ENCODE measurements around the gene DNAL1.

The DNAL1 gene

DNA sequence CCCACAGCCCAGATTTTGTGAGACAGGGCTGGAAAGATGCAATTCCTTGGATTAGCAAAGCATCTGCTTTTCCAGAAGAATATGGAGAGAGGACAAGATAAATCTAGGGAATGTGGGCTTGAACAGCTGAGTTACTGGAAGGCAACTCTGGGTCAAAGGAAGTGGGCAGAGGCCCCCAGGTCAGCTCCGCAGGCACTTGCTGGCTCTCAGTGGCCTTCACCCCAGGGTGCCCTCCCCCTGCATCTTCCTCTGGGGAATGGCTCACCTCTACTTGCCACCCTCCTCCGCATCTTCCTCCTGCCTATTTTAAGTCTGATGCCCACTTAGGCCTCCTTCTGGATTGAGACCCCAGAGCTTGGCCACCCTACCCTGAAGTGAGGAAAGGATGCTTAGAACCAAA, 79.9 kb downstream of the DNAL1 start:
- DNase-seq (ENCODE audit: low read depth in 2 of 2), result no peak

DNA sequence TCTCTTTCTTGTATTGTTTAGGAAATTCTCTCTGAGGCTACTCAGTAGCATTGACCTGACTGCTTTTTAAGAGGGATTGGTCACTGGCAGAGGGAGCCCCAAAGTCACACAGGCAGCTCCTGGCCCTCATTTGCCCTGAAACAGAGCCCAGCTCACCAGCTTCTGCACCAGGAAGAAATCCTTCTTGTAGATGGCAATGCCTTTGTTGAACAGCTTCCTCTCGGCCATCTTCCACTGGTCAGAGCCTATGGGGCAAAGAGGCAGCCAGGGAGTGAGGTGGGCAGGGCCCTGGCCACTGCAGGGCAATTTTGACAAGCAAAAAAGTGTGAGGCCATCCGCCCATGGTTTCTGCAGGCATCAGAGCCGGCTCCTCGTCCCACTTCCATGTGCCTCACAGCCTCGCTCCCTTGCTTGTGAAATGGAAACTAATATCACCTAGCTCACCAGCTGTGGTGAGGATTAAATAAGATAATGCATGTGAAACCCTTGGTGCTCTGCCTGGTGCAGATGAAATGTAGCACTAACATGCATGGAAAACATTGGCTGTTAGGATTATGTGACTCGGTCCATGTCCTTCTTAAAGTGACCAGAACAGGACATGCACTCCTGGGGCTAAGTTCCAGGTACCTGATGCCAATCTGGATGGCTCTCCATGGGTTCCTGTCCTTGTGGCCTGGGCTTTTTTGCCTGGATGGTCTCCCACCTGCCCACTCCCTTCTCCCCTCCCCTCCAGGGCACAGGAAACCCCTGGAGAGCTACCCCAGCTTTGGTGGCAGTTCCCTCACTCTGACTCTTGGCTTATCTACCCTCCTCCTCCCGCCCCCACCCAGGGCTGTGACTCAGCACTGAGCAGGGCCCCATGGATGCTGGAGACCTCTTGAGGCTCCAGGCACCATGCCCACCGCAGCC, 80.6 kb downstream of the DNAL1 start:
- DNase-seq (ENCODE audit: low read depth in 2 of 2), result no peak

- no peak for DNase-seq (ENCODE audit: low read depth in 2 of 2)
Observed at GRCh38 chr14:73726025-73726961, 81.5 kb downstream of the DNAL1 start.

DNA sequence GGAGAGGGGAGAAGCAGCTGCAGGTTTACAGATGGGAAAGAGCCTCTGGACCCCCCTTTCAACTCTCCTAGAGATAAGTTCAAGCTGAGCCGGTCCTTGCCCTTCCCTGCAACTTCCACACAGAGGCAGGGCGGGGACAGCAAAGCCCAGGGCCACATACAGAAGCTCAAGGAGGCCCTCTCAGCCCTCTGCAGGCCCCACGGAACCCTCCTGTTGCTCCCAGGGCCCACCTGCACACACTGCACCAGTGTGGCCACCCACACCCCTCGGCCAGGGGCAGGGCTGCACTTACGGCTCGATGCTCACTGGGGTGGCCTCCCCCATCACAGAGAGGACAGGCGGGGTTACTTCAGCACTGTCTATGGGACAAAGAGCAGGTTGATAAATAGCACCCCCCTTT, 82.4 kb downstream of the DNAL1 start:
- no peak for DNase-seq (ENCODE audit: low read depth in 2 of 2)

DNA sequence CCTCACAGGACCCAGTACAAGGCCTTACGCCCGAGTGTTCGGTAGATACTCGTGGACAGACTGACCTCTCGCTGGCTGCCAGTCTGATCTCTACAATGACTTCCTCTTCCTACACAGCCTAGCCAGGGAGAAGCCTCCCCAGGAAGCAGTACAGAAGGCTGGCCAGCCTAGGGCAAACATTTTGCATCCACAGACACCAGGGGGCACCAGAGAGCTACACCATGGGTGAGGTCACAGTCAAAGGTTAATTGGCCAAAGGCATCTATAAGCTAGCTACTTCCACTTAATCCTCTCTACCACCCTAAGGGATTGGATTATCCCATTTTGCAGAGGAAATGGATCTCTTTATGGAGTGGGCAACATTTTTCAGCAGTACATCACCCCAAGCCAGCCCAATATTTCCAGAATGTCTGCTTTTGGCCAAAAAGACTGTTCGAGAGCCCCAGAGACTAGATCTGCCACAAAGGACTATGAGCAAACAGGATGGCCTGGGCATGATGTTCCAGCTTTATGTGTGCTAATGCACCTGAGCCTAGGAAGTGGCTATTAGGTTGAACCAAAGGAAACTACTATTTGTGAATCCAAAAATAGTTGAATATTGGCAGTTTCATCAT, 84.0 kb downstream of the DNAL1 start:
- DNase-seq (ENCODE audit: low read depth in 2 of 2), result peak; percentile 79 to 83

DNA sequence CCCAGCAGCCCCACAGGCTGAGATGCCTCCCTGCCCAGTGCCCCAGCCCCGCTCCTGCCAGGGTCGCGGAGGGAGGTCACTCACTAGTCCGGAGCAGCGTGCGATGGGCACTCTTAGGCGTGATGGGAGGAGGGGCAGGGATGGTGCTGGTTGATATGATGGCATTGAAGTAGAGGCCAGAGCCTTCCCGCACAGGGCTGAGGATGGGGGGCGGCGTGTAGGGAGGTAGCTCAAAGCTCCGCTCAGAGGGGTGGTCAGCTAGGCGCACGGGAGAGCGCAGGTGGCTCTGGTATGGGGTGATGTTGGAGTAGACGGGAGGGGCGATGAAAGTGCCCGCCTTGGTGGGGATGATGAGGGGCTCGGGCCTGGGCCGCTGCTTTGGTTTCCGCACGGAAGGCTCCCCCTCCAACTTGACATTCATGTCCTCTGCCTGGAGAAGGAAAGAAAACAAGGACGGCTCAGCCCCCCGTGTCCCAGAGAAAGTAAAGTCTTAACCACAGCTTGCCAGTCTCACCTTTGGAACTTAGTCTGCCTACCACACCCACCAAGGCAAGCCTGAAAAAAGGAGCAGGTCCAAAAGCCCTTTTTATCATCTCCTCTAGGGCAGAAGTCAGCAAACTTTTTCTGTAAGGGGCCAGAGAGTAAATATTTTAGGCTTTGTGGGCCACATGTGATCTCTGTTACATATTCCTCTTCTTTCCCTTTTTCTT, 84.9 kb downstream of the DNAL1 start:
- no peak for DNase-seq (ENCODE audit: low read depth in 2 of 2)

DNA sequence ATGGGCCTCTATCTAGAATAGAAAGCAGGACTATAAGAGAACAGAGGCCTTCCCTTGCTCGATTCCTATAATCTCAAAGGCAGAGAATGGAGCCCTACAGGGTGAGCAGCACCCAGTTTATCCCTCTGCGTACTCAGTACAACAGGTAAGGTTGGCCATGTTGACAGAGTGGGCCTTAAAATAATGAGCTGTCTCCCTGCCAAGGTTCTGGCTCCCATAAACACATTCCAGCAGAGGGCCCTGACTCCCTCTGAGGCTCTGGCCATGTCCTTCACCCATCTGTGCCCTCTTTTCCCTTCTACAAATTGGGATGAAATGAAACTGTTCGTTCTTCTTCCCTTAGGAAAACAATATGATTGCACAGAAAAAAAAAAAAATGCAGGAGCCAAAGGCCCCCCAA, 86.3 kb downstream of the DNAL1 start:
- no peak for DNase-seq (ENCODE audit: low read depth in 2 of 2)

GRCh38 chr14:73732006-73732405, 87.2 kb downstream of the DNAL1 start:
- no peak for DNase-seq (ENCODE audit: low read depth in 2 of 2)

GRCh38 chr14:73736842-73737241, 92.1 kb downstream of the DNAL1 start:
- no peak for DNase-seq (ENCODE audit: low read depth in 2 of 2)

- no peak for DNase-seq (ENCODE audit: low read depth in 2 of 2)
Observed at GRCh38 chr14:73738518-73739173, 93.9 kb downstream of the DNAL1 start.

DNA sequence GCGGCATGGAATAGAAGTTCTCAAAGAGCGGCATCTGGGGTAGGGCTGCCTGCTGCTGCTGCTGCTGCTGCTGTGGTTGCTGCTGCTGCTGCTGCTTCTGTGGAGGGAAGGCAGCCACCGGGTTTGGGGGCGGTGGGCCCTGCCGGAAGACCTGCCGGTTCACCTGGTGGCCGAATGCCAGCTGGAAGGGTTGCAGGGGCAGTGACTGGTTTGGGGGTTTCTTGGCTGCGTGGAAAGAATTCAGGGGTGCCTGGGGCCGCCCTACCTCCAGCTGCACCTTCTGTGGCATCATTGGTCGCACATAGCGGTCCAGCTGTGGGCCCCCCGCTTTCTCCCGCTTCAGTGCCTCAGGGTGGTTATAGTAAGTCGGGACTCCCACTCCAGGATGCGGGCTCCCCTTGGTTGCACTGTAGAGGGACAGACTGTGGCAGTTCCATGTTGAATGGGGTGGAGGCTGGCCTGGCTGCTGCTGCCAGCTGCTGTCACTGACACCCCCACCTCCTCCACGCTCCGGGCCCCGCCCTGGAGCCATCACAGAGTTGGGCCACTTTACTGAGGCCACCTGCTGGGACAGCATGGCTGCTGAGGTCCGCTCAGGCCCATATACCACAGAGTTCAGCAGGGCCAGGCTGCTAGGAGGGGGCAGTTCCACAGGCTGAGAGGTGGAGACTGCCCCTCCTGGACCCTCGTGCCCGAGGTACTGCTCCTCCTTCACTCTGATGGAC, 94.5 kb downstream of the DNAL1 start:
- DNase-seq (ENCODE audit: low read depth in 2 of 2), result no peak

DNA sequence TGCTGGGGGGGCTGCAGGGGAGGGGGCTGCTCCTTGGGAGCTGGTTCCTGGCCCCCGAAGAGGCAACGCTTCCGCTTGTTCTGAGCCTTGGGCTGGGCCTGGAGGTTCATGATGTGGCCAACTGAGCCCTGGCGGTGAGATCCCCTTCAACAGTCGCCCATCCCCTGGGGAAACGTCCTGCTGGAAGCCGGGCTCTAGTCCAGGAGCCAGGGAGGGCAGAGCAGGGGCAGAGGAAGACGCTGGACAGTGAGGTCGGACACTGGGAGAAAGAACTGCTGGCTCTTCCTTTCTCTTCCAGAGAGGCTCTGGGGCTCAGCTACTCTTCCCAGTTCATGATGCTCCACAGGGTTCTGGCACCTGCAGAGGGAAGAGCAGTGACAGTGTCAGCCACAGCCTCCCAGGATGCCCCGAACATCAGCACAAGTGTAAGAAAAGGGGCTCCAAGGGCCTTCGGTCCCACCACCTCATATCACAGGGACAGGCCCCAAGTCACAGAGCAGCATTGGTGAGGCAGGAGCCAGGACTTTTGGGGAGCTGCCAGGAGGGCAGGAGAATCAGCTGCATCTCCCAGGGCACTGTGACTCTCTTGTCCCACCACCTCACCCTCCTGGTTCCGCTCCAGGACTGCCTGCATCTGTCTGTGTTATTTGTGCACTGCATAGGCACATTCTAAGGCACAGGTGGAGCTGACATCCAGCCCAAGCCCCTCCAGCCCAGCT, 95.3 kb downstream of the DNAL1 start:
- no peak for DNase-seq (ENCODE audit: low read depth in 2 of 2)

- no peak for DNase-seq (ENCODE audit: low read depth in 2 of 2)
Observed at GRCh38 chr14:73740618-73741326, 96.0 kb downstream of the DNAL1 start.

DNA sequence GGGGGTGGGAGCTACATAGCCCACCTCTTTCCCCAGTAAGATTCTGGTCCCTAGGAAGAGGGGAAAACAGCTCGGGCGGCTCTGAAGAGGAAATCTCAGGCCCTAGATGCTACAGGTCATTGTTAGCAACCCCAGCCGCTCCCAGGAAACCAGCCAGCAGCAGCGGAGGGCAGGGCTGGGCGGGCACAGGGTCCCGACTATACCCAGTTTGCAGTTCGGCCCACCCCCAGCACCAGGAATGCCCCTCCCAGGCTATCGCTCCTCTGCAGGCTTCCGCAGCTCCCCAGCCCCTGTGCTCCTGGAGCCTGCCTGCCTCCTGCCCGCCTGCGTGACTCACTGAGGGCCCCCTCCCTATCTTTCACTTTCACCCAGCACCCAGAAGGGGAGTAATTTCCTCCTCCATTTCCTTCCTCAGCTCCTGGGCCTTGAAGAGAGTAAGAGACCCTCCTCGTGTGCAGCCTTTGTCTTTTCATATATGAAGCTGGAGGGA, 96.6 kb downstream of the DNAL1 start:
- DNase-seq (ENCODE audit: low read depth in 2 of 2), result peak in 1 of 2 donors; percentile 56

DNA sequence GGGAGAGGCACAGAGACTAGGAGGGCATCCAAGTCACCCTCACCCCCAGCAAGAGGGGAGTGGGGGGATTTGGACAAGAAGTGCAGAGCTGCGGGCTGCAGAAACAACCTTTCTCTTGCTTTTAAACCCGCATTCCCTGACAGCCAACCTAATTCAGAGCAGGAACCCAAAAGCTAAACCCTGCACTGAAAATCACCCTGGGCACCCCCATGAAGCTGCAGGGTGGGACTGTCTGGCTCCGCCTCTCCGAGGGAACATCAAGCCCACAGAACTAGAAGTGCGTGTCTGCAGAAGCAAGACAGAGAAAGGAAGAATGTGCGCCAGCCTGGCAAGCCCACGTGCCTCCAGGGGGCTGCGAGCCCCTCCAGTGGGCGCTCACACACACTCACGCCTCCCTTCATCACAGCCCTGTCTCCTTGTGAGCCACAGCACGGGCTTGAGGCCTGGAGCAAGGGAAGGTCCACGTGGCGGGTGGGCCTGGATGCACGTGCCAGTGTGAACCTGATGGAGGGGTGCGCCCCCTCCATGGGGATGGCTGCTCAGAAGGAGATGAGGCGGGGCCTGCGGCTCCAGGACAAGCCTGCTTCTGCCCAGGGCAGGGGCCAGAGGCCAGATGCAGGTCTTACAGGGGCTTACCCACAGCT, 97.2 kb downstream of the DNAL1 start:
- no peak for DNase-seq (ENCODE audit: low read depth in 2 of 2)

DNA sequence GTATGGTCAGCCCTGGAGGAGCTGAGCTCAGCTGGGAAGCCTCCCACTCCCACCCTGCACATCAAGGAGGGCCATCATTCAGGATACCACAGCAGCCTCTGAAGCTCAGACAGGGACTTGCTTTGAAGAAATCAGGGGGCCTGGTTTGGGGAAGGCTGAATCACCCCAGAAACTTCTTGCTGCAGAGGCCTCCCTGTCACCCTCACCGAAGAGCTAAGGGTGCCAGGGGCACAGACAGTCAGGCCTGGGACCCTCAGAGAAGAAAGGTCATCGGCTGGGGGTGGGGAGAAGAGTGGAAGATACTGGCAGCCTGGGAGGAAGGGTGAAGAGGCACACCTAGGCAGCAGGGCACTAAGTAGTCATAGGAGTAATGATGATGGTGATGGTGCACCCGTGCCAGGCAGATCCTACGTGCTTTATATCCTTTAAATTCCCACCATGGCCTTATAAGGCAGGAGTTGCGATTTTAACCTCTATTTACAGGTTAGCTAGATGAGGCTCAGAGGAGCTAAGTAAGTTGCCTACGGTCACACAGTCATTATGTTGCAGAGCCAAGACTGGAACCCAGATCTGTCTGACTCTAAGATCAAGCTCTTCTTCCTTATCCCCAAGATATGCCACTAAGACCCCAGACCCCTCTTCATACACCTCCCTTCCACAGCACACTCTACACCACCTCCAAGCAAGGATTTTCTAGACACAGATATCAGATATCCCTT, 97.9 kb downstream of the DNAL1 start:
- no peak for DNase-seq (ENCODE audit: low read depth in 2 of 2)

GRCh38 chr14:73743431-73743931, 98.7 kb downstream of the DNAL1 start:
- DNase-seq (ENCODE audit: low read depth in 2 of 2), result peak in 1 of 2 donors; percentile 52

All from stimulated activated CD8-positive, alpha-beta memory T cell treated with anti-CD3 and anti-CD28 coated beads, Interleukin-2, amount 100 ng/mL, for 48 hours (primary cell).